Measurements from ENCODE around the gene VPS8. TPM values are rescaled to one million over a fixed set of nuclear protein-coding genes. Genes with fewer than 3 reads are reported as not detected.

Gene VPS8, protein sequence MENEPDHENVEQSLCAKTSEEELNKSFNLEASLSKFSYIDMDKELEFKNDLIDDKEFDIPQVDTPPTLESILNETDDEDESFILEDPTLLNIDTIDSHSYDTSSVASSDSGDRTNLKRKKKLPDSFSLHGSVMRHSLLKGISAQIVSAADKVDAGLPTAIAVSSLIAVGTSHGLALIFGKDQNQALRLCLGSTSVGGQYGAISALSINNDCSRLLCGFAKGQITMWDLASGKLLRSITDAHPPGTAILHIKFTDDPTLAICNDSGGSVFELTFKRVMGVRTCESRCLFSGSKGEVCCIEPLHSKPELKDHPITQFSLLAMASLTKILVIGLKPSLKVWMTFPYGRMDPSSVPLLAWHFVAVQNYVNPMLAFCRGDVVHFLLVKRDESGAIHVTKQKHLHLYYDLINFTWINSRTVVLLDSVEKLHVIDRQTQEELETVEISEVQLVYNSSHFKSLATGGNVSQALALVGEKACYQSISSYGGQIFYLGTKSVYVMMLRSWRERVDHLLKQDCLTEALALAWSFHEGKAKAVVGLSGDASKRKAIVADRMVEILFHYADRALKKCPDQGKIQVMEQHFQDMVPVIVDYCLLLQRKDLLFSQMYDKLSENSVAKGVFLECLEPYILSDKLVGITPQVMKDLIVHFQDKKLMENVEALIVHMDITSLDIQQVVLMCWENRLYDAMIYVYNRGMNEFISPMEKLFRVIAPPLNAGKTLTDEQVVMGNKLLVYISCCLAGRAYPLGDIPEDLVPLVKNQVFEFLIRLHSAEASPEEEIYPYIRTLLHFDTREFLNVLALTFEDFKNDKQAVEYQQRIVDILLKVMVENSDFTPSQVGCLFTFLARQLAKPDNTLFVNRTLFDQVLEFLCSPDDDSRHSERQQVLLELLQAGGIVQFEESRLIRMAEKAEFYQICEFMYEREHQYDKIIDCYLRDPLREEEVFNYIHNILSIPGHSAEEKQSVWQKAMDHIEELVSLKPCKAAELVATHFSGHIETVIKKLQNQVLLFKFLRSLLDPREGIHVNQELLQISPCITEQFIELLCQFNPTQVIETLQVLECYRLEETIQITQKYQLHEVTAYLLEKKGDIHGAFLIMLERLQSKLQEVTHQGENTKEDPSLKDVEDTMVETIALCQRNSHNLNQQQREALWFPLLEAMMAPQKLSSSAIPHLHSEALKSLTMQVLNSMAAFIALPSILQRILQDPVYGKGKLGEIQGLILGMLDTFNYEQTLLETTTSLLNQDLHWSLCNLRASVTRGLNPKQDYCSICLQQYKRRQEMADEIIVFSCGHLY (N-terminal part only)
- total RNA-seq, result 100 to 1,000 TPM in 2 of 3 donors, 10 to 100 TPM in 1; 89.3 to 127 (median 115) TPM
- total RNA-seq (2013), result 147 TPM

DNA sequence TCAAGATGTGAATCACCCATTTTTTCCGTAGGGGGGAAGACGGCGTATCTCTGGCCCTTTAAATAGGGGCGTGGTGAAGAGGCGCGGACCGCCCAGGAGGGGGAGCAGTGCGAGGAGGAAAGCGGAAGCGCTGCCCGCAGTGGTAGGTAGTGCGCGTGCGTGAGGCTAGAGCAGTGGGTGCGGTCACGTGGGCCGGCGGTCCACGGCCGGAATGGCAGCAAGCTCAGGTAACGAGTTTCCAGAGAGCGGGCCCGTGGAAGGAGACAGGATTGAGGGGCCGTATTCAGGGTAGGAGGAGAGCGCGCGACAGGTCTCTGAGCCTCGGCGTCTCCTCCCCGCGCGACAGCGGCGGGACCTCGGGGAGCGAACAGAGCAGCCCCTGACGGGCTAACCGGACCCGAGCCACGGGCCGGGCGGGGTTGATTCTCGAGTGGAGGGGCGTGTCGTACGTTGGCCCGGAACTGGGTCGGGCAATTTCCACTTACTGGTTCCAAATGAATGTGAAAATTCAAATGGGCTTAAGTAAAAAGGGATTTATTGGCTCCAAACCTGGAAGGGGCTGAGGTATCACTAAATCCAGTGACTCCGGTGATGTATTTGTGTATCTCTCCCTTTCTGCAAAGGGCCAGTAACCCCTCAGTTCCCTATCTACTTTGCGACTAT lies at the start of gene VPS8:
Gene VPS8 (plus strand): TSS at position 168 of the 663 bp plus-strand sequence. CDS start 12,467 bp downstream, outside the sequence.
- ATAC-seq (peak; percentile 93 to 98 (median 95)), DNase-seq (peak; percentile 96 to 98)
- no peaks in the 10 kb centered on the region for H3K9me3 Mint-ChIP-seq
- intact Hi-C loops (cut with micrococcal nuclease), result no loop called here
- H3K36me3 Mint-ChIP-seq, result no peaks in the 10 kb centered on the region
- Histone ChIP-seq H3K27ac (ENCODE audit: low read length) (peak within 1 kb of the TSS; percentile 79), H3K4me1 (ENCODE audit: control insufficient read depth, insufficient read depth, low read length) (peaks cover 8% of the 10 kb centered on the region), H3K27me3 (ENCODE audit: control insufficient read depth, insufficient read depth, low read length) (no peaks in the 10 kb centered on the region), H3K36me3 (ENCODE audit: control insufficient read depth, insufficient read depth, low read length) (no peaks in the 10 kb centered on the region), H3K4me3 (ENCODE audit: low read length) (peak within 1 kb of the TSS; percentile 95), H3K9me3 (ENCODE audit: control insufficient read depth, insufficient read depth, low read length) (no peaks in the 10 kb centered on the region)
- WGBS (ENCODE audit: insufficient coverage), result under 1% methylated on average over 50 of the region's 50 CpGs
- peaks cover 0 to 6% of the 10 kb centered on the region in 2 donors for H3K27me3 Mint-ChIP-seq (ENCODE audit: low read depth in 2 of 2)
- TF ChIP-seq, protein P1, sequence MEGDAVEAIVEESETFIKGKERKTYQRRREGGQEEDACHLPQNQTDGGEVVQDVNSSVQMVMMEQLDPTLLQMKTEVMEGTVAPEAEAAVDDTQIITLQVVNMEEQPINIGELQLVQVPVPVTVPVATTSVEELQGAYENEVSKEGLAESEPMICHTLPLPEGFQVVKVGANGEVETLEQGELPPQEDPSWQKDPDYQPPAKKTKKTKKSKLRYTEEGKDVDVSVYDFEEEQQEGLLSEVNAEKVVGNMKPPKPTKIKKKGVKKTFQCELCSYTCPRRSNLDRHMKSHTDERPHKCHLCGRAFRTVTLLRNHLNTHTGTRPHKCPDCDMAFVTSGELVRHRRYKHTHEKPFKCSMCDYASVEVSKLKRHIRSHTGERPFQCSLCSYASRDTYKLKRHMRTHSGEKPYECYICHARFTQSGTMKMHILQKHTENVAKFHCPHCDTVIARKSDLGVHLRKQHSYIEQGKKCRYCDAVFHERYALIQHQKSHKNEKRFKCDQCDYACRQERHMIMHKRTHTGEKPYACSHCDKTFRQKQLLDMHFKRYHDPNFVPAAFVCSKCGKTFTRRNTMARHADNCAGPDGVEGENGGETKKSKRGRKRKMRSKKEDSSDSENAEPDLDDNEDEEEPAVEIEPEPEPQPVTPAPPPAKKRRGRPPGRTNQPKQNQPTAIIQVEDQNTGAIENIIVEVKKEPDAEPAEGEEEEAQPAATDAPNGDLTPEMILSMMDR (IDR thresholded peaks at IDR 0.05), result peak; percentile 33
- H3K4me1 Mint-ChIP-seq, result peaks cover 26 to 52% of the 10 kb centered on the region in 2 donors
- peak within 1 kb of the TSS; percentile 91 for H3K4me3 Mint-ChIP-seq
- peak within 1 kb of the TSS; percentile 84 to 95 for H3K27ac Mint-ChIP-seq

DNA sequence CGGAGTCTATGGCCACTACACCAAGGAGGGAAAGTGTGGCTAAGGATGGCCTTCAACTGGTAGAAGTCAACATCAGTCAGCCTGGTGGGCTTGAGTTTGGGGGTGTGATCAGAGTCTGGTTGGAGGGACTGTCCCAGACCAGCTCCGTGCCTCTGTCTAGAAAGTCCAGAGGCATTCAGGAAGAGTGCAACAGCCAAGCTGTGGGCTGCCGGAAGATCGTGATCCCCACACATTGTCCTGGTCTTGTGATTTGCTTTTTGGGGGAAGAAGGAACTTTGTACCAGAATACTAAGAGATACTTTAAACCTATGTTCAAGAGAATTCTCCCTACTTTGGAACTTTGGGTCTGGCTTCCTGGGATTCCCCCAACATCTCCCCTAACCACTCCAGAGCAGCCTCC lies 47.8 kb upstream of the VPS8 start:
- WGBS (ENCODE audit: insufficient coverage), result 89% methylated on average over 4 of the region's 4 CpGs
- Mint-ChIP-seq H3K27ac (no peak overlapping the region), H3K27me3 (ENCODE audit: low read depth in 2 of 2) (peaks cover 17% of the 10 kb centered on the region in 2 donors), H3K36me3 (no peaks in the 10 kb centered on the region), H3K4me3 (no peak overlapping the region), H3K9me3 (no peaks in the 10 kb centered on the region), H3K4me1 (no peaks in the 10 kb centered on the region)
- Histone ChIP-seq H3K36me3 (ENCODE audit: control insufficient read depth, insufficient read depth, low read length) (no peaks in the 10 kb centered on the region), H3K9me3 (ENCODE audit: control insufficient read depth, insufficient read depth, low read length) (no peaks in the 10 kb centered on the region), H3K27me3 (ENCODE audit: control insufficient read depth, insufficient read depth, low read length) (no peaks in the 10 kb centered on the region), H3K4me3 (ENCODE audit: low read length) (no peak overlapping the region), H3K4me1 (ENCODE audit: control insufficient read depth, insufficient read depth, low read length) (peaks cover 9% of the 10 kb centered on the region), H3K27ac (ENCODE audit: low read length) (no peak overlapping the region)
- intact Hi-C loops (cut with micrococcal nuclease), result no loop called here
- DNase-seq, result no peak
- TF ChIP-seq, protein P1 (IDR thresholded peaks at IDR 0.05), result no peak
- no peak for ATAC-seq

DNA sequence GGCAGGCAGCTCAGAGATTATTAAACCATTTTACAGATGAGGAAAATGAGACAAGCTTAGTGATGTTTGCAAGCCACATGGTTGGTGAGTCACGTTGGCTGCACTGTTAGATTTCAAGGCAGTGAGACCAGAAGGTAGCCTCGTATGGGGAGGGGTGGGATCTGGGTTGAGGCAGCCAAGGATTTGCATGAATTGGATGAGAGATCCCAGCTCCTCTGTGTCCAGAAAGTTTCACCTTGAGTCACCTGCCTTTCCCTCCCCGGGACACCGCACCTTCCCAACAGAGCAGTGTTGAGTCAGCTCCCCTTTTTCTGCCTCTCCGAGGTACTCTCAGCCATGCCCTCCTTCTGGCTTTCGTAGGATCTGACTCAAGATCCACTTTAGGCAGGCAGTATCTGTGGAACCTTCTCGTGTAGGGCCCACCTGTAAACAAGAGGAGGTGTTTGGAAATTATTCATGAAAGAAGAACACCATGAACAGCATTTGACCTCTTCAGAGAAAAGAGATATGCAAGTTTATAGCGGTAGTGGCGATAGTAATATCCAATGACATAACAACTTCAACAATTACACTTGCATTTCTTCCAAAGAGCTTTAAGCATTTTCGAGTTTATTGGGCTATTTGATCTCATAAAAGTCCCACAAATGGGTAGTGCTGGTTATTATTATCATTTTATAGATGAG lies 46.8 kb upstream of the VPS8 start:
- H3K36me3 Mint-ChIP-seq, result no peaks in the 10 kb centered on the region
- Histone ChIP-seq H3K4me1 (ENCODE audit: control insufficient read depth, insufficient read depth, low read length) (peaks cover 9% of the 10 kb centered on the region), H3K9me3 (ENCODE audit: control insufficient read depth, insufficient read depth, low read length) (no peaks in the 10 kb centered on the region), H3K4me3 (ENCODE audit: low read length) (no peak overlapping the region), H3K27ac (ENCODE audit: low read length) (no peak overlapping the region), H3K36me3 (ENCODE audit: control insufficient read depth, insufficient read depth, low read length) (no peaks in the 10 kb centered on the region), H3K27me3 (ENCODE audit: control insufficient read depth, insufficient read depth, low read length) (no peaks in the 10 kb centered on the region)
- ATAC-seq, result no peak
- WGBS (ENCODE audit: insufficient coverage), result 85% methylated on average over 10 of the region's 10 CpGs
- H3K9me3 Mint-ChIP-seq, result no peaks in the 10 kb centered on the region
- H3K27ac Mint-ChIP-seq, result no peak overlapping the region
- peaks cover 17% of the 10 kb centered on the region in 2 donors for H3K27me3 Mint-ChIP-seq (ENCODE audit: low read depth in 2 of 2)
- H3K4me1 Mint-ChIP-seq, result no peaks in the 10 kb centered on the region
- intact Hi-C loops (cut with micrococcal nuclease), result no loop called here
- TF ChIP-seq, protein P1 (IDR thresholded peaks at IDR 0.05), result no peak
- DNase-seq, result no peak
- H3K4me3 Mint-ChIP-seq, result no peak overlapping the region

Data from natural killer cell (primary cell).